ENCODE data around the gene TAGAP. TPM values are rescaled to one million over a fixed set of nuclear protein-coding genes. Genes with fewer than 3 reads are reported as not detected.

TAGAP gene
- total RNA-seq, 1 experiment from 2014 or later: not detected

GRCh38 chr6:159082039-159082815 is 37.4 kb upstream of the TAGAP start:
- no peak overlapping the region for H3K4me2 ChIP-seq (ENCODE audit: insufficient read depth, insufficient read length, low read length)
- TF ChIP-seq CTCF (conservative IDR thresholded peaks at IDR 0.05): no peak
- H4K91ac ChIP-seq (ENCODE audit: insufficient read length, low read depth, low read length): no peak overlapping the region
- H3K27me3 Mint-ChIP-seq (ENCODE audit: low read depth): peaks cover 4% of the 10 kb centered on the region
- H2BK20ac ChIP-seq (ENCODE audit: low read depth, low read length, poor library complexity, severe bottlenecking): no peak overlapping the region
- H3K9me3 Mint-ChIP-seq: no peaks in the 10 kb centered on the region
- no peak overlapping the region for H3K18ac ChIP-seq (ENCODE audit: insufficient read length, low read depth, low read length)
- H3K14ac ChIP-seq (ENCODE audit: insufficient read depth, low read length): no peak overlapping the region
- no peak overlapping the region for H2BK12ac ChIP-seq (ENCODE audit: insufficient read length, low read depth, low read length)
- H2BK15ac ChIP-seq (ENCODE audit: low read depth, low read length): no peak overlapping the region
- H3K4me3 Mint-ChIP-seq: no peak overlapping the region
- no peak overlapping the region for H3K27ac Mint-ChIP-seq
- no peaks in the 10 kb centered on the region for H3K36me3 Mint-ChIP-seq (ENCODE audit: insufficient read depth in 1 of 3, low read depth in 3 of 3)
- no peaks in the 10 kb centered on the region for H3K27me3 ChIP-seq (ENCODE audit: insufficient read depth, low read length)
- no CpG with 5 or more reads among the region's 7 CpGs for WGBS (ENCODE audit: extremely low coverage, insufficient read length, low lambda C conversion rate)
- no peak overlapping the region for H4K5ac ChIP-seq (ENCODE audit: insufficient read length, low read depth, low read length)
- H3K27ac ChIP-seq (ENCODE audit: insufficient read length, low read depth, low read length): no peak overlapping the region
- no peaks in the 10 kb centered on the region for H3K9me3 ChIP-seq (ENCODE audit: control insufficient read depth, low read depth, low read length)
- no peak overlapping the region for H4K8ac ChIP-seq (replicated peaks; ENCODE audit: insufficient read length, low read depth, low read length)
- H3K4me1 ChIP-seq (ENCODE audit: insufficient read depth, low read length): no peaks in the 10 kb centered on the region
- H2BK5ac ChIP-seq (ENCODE audit: insufficient read length, low read length): no peak overlapping the region
- no peak overlapping the region for H2BK120ac ChIP-seq (ENCODE audit: low read depth, low read length, poor library complexity, severe bottlenecking)
- H3K9ac ChIP-seq (ENCODE audit: extremely low read depth, insufficient read length, low read length): no peak overlapping the region
- H3K23me2 ChIP-seq (ENCODE audit: insufficient read length, low read depth, low read length, poor library complexity, severe bottlenecking): no peaks in the 10 kb centered on the region
- H3K79me1 ChIP-seq (ENCODE audit: insufficient read depth, low read depth, low read length, poor library complexity, severe bottlenecking): no peaks in the 10 kb centered on the region
- H3K56ac ChIP-seq (ENCODE audit: insufficient read length, low read depth, low read length): no peak overlapping the region
- no peak overlapping the region for H2AFZ ChIP-seq (ENCODE audit: low read length)
- H3T11ph ChIP-seq (ENCODE audit: low read length): no peak overlapping the region
- peaks cover 0 to 3% of the 10 kb centered on the region in 2 experiments; a peak in 1 of 4 replicates for H3K4me1 Mint-ChIP-seq
- DNase-seq: no peak
- no peaks in the 10 kb centered on the region for H3K79me2 ChIP-seq (ENCODE audit: insufficient read depth, low read length)
- no peak overlapping the region for H2AK5ac ChIP-seq (ENCODE audit: insufficient read length, low read length)
- no peaks in the 10 kb centered on the region for H4K20me1 ChIP-seq (ENCODE audit: control insufficient read depth, insufficient read depth, insufficient read length)
- H3K4ac ChIP-seq (ENCODE audit: low read depth, low read length): no peak overlapping the region
- H3K23ac ChIP-seq (ENCODE audit: insufficient read length, low read depth, low read length): no peak overlapping the region

All from H9 (cell line).